IMR-90 (cell line): ENCODE measurements around the gene FAM83E.
A peak's percentile ranks its signal among the peaks of the same experiment; 100 is the strongest.

Experiments used
- CHD1 ChIP-seq: IDR thresholded peaks from 2 replicates; pipeline ENCODE4 v1.6.1; 2012; ENCODE audit warnings: low read depth, low read length, improper control_type of control experiment
- TF ChIP-seq, protein P1 (sequence below): conservative IDR thresholded peaks from 2 replicates; pipeline ENCODE4 v1.5.1; 2012; ENCODE audit warnings: mild to moderate bottlenecking, low read depth, low read length, improper control_type of control experiment

DNA sequence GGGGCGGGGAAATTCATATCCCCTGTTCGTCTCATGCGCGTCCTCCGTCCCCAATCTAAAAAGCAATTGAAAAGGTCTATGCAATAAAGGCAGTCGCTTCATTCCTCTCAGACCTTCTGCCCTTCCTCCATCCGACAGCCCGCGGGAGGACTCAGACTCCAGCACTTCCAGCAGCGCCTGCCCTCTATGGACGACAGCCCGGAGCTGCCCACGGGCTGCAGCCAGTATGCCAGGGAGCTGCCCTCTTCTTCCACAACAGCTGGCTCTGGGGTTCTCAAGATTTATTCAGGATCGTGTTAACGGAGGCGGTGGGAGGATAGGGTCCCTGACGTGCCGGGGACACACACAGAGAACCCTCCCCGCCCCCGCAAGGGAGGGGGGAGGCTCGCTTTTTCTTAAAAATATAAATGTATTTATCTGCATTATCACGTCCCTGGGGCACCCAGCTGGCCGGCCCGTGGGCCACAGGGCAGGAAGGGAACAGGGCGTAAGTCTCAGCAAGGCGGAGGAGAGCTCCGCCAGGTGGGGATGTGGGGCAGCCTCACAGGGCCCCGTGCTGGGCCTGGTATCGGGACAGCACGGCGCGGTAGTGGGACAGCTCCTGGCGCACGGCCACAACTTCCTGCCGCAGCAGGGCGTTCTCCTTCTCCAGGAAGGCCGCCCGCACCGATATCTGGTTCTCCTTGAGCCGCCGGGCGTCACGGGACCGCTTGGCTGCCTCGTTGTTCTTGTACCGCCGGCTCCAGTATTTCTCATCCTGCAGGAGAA is 15.6 kb upstream of the FAM83E start:
- TF ChIP-seq, protein P1, sequence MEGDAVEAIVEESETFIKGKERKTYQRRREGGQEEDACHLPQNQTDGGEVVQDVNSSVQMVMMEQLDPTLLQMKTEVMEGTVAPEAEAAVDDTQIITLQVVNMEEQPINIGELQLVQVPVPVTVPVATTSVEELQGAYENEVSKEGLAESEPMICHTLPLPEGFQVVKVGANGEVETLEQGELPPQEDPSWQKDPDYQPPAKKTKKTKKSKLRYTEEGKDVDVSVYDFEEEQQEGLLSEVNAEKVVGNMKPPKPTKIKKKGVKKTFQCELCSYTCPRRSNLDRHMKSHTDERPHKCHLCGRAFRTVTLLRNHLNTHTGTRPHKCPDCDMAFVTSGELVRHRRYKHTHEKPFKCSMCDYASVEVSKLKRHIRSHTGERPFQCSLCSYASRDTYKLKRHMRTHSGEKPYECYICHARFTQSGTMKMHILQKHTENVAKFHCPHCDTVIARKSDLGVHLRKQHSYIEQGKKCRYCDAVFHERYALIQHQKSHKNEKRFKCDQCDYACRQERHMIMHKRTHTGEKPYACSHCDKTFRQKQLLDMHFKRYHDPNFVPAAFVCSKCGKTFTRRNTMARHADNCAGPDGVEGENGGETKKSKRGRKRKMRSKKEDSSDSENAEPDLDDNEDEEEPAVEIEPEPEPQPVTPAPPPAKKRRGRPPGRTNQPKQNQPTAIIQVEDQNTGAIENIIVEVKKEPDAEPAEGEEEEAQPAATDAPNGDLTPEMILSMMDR: peak; percentile 13; the same call in 1 of the 2 replicates
- TF ChIP-seq CHD1: no peak
